ENCODE data around the gene PHLPP1.

GRCh38 chr18:62810682-62811081, 95.3 kb downstream of the PHLPP1 start:
- TF ChIP-seq CTCF (IDR thresholded peaks at IDR 0.05) (no peak), POLR2A (IDR thresholded peaks at IDR 0.05) (no peak)
